Stimulated activated CD4-positive, alpha-beta T cell treated with anti-CD3 and anti-CD28 coated beads, TNF-alpha, amount 100 ng/mL, for 48 hours (primary cell): Measurements from ENCODE around the gene NPIPB8.
"Not testable (repeated sequence)": the region's sequence is repeated elsewhere in the genome, so short reads cannot be mapped to it uniquely, and the experiment has no call there.

ENCODE experiments used
- DNase-seq, 3 donors: peaks; one replicate each; pipeline ENCODE4 v3.0.0-alpha.2; 2020; ENCODE audit warnings: low read depth in 3 of 3

Gene NPIPB8

GRCh38 chr16:28623172-28623711 lies 14.6 kb upstream of the NPIPB8 start:
- peak; percentile 44 to 64 (median 60) for DNase-seq

GRCh38 chr16:28630905-28631304 lies 7.0 kb upstream of the NPIPB8 start:
- DNase-seq, result not testable (repeated sequence)

GRCh38 chr16:28636093-28636823 lies 1.6 kb upstream of the NPIPB8 start:
- DNase-seq, result not testable (repeated sequence)

GRCh38 chr16:28638359-28638758 lies 494 bp downstream of the NPIPB8 start:
- DNase-seq, result not testable (repeated sequence)

- not testable (repeated sequence) for DNase-seq
Observed at GRCh38 chr16:28639959-28640358, 2.1 kb downstream of the NPIPB8 start.

GRCh38 chr16:28666264-28666663 lies 28.4 kb downstream of the NPIPB8 start:
- not testable (repeated sequence) for DNase-seq

- DNase-seq, result not testable (repeated sequence)
Observed at GRCh38 chr16:28667480-28667879, 29.6 kb downstream of the NPIPB8 start.

- not testable (repeated sequence) for DNase-seq
Observed at GRCh38 chr16:28668199-28668598, 30.3 kb downstream of the NPIPB8 start.

GRCh38 chr16:28688327-28688952 lies 50.6 kb downstream of the NPIPB8 start:
- not testable (repeated sequence) for DNase-seq

GRCh38 chr16:28689425-28689824 lies 51.6 kb downstream of the NPIPB8 start:
- not testable (repeated sequence) for DNase-seq

GRCh38 chr16:28691722-28692121 lies 53.9 kb downstream of the NPIPB8 start:
- not testable (repeated sequence) for DNase-seq

- not testable (repeated sequence) for DNase-seq
Observed at GRCh38 chr16:28693257-28693950, 55.5 kb downstream of the NPIPB8 start.

GRCh38 chr16:28699792-28700191 lies 61.9 kb downstream of the NPIPB8 start:
- DNase-seq, result not testable (repeated sequence)

GRCh38 chr16:28700349-28700748 lies 62.5 kb downstream of the NPIPB8 start:
- not testable (repeated sequence) for DNase-seq

- not testable (repeated sequence) for DNase-seq
Observed at GRCh38 chr16:28701384-28701783, 63.5 kb downstream of the NPIPB8 start.

GRCh38 chr16:28704246-28704645 lies 66.4 kb downstream of the NPIPB8 start:
- not testable (repeated sequence) for DNase-seq
